ENCODE measurements around the gene CNTNAP2. TPM values are rescaled to one million over a fixed set of nuclear protein-coding genes. Genes with fewer than 3 reads are reported as not detected.

The CNTNAP2 gene
- total RNA-seq, 1 donor = 7.6 TPM

DNA sequence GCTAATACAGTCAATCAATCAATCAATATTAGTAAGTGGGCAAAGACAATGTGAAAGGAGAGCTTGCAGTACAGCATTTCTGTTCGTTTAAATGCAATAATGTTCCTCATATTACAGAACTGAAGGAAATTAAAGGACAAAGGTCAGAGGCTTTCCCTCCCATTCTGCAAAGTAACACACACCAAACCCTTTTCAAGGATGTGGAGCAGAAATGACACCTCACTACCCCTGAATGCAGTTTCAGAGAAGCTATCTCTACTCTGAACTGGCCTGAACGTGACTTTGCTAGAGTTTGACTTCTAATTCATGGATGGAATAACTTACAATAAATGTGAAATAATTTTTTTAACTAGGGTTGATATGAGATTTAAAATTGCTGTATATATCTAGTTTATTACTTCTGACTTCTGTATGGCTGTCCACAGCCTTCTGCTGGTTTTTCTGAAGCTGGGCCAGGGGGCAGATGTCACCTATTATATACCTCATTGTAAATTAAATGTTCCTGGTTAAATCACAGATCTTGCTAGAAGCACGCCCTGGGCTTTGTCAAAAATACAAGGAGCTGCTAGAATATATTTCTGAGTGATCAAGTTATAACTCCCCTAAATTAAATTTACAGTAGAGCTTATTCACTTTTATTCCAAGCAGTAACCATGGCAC lies 2317.1 kb downstream of the CNTNAP2 start:
- Histone ChIP-seq H3K4me2 (ENCODE audit: insufficient read depth, low read length) (no peak overlapping the region), H3K27me3 (ENCODE audit: insufficient read depth, low read length) (no peaks in the 10 kb centered on the region), H3K36me3 (ENCODE audit: insufficient read depth, low read length) (no peaks in the 10 kb centered on the region), H3K4me1 (ENCODE audit: insufficient read depth, low read length) (no peaks in the 10 kb centered on the region), H3K79me2 (ENCODE audit: insufficient read depth, low read length) (no peaks in the 10 kb centered on the region), H3K27ac (ENCODE audit: low read depth, low read length) (no peak overlapping the region), H3K9me3 (ENCODE audit: low read depth, low read length) (no peaks in the 10 kb centered on the region), H4K20me1 (ENCODE audit: insufficient read depth, low read length) (no peaks in the 10 kb centered on the region), H3K4me3 (ENCODE audit: insufficient read depth, low read length) (no peak overlapping the region), H2AFZ (ENCODE audit: low read length) (no peak overlapping the region)
- TF ChIP-seq, protein P1, sequence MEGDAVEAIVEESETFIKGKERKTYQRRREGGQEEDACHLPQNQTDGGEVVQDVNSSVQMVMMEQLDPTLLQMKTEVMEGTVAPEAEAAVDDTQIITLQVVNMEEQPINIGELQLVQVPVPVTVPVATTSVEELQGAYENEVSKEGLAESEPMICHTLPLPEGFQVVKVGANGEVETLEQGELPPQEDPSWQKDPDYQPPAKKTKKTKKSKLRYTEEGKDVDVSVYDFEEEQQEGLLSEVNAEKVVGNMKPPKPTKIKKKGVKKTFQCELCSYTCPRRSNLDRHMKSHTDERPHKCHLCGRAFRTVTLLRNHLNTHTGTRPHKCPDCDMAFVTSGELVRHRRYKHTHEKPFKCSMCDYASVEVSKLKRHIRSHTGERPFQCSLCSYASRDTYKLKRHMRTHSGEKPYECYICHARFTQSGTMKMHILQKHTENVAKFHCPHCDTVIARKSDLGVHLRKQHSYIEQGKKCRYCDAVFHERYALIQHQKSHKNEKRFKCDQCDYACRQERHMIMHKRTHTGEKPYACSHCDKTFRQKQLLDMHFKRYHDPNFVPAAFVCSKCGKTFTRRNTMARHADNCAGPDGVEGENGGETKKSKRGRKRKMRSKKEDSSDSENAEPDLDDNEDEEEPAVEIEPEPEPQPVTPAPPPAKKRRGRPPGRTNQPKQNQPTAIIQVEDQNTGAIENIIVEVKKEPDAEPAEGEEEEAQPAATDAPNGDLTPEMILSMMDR (IDR thresholded peaks at IDR 0.05; ENCODE audit: extremely low read depth, low read depth, low read length) = no peak
- DNase-seq (ENCODE audit: insufficient read length, low spot score, missing footprints) = no peak

DNA sequence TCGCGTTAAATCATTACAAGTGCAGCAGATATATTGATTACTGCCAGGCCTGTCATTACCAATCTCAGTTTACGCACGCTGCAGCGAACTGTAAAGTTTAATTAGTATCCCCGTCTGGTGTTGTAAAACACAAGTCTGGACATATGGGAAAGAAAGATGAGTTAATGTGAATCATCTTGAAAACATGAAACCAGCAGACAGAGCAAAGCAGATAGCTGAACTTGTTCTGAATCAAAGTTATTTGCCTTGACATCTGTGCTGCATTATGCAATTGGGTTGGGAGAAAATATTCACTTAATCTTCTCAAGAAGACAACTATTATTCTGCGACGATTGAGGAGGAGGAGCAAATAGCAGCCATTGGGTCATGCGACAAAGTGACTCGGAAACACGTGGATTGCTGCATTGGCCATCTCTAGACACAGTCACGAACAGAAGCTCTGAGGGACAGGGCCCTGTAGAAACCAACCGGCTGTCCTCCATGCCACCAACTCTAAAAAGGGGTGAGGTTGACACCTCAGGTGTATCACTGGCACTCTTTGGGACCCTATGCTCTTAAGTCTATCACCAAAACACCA lies 2317.7 kb downstream of the CNTNAP2 start:
- no peak for DNase-seq (ENCODE audit: insufficient read length, low spot score, missing footprints)
- Histone ChIP-seq H3K4me2 (ENCODE audit: insufficient read depth, low read length) (no peak overlapping the region), H3K36me3 (ENCODE audit: insufficient read depth, low read length) (no peaks in the 10 kb centered on the region), H3K4me1 (ENCODE audit: insufficient read depth, low read length) (no peaks in the 10 kb centered on the region), H4K20me1 (ENCODE audit: insufficient read depth, low read length) (no peaks in the 10 kb centered on the region), H3K27me3 (ENCODE audit: insufficient read depth, low read length) (no peaks in the 10 kb centered on the region), H2AFZ (ENCODE audit: low read length) (no peak overlapping the region), H3K27ac (ENCODE audit: low read depth, low read length) (no peak overlapping the region), H3K9me3 (ENCODE audit: low read depth, low read length) (no peaks in the 10 kb centered on the region), H3K4me3 (ENCODE audit: insufficient read depth, low read length) (no peak overlapping the region), H3K79me2 (ENCODE audit: insufficient read depth, low read length) (no peaks in the 10 kb centered on the region)
- TF ChIP-seq, protein P1 (IDR thresholded peaks at IDR 0.05; ENCODE audit: extremely low read depth, low read depth, low read length) = no peak

GRCh38 chr7:148434887-148435286 lies 2318.3 kb downstream of the CNTNAP2 start:
- TF ChIP-seq, protein P1 (IDR thresholded peaks at IDR 0.05; ENCODE audit: extremely low read depth, low read depth, low read length) = no peak
- no peaks in the 10 kb centered on the region for H3K4me1 ChIP-seq (ENCODE audit: insufficient read depth, low read length)
- no peak overlapping the region for H3K4me3 ChIP-seq (ENCODE audit: insufficient read depth, low read length)
- H3K27me3 ChIP-seq (ENCODE audit: insufficient read depth, low read length) = no peaks in the 10 kb centered on the region
- no peaks in the 10 kb centered on the region for H4K20me1 ChIP-seq (ENCODE audit: insufficient read depth, low read length)
- H2AFZ ChIP-seq (ENCODE audit: low read length) = no peak overlapping the region
- no peaks in the 10 kb centered on the region for H3K9me3 ChIP-seq (ENCODE audit: low read depth, low read length)
- no peak for DNase-seq (ENCODE audit: insufficient read length, low spot score, missing footprints)
- H3K79me2 ChIP-seq (ENCODE audit: insufficient read depth, low read length) = no peaks in the 10 kb centered on the region
- H3K36me3 ChIP-seq (ENCODE audit: insufficient read depth, low read length) = no peaks in the 10 kb centered on the region
- H3K27ac ChIP-seq (ENCODE audit: low read depth, low read length) = no peak overlapping the region
- H3K4me2 ChIP-seq (ENCODE audit: insufficient read depth, low read length) = no peak overlapping the region

DNA sequence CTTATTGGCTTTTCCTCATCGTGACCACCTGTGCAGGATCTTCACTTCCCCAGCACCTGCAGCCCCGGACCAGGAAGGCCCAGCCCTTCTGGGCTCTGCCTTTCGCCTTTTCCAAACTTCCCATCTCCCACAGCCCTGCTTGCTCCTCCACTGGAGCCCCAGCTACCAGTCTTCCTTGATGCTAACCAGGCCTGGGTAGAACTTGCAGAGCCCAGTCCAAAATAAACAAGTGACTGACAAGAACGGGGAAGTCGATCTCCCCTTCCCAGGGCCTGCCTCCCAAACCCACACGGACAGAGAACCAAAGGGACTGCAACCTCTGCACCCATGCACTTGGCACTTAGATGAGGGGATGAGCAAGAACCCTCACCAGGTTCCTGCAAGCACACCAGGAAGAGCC lies 2319.1 kb downstream of the CNTNAP2 start:
- TF ChIP-seq, protein P1 (IDR thresholded peaks at IDR 0.05; ENCODE audit: extremely low read depth, low read depth, low read length) = no peak
- no peaks in the 10 kb centered on the region for H3K9me3 ChIP-seq (ENCODE audit: low read depth, low read length)
- no peaks in the 10 kb centered on the region for H4K20me1 ChIP-seq (ENCODE audit: insufficient read depth, low read length)
- H3K79me2 ChIP-seq (ENCODE audit: insufficient read depth, low read length) = no peaks in the 10 kb centered on the region
- H3K4me3 ChIP-seq (ENCODE audit: insufficient read depth, low read length) = no peak overlapping the region
- H3K4me2 ChIP-seq (ENCODE audit: insufficient read depth, low read length) = no peak overlapping the region
- H3K27me3 ChIP-seq (ENCODE audit: insufficient read depth, low read length) = no peaks in the 10 kb centered on the region
- no peak for DNase-seq (ENCODE audit: insufficient read length, low spot score, missing footprints)
- no peak overlapping the region for H3K27ac ChIP-seq (ENCODE audit: low read depth, low read length)
- no peaks in the 10 kb centered on the region for H3K36me3 ChIP-seq (ENCODE audit: insufficient read depth, low read length)
- no peaks in the 10 kb centered on the region for H3K4me1 ChIP-seq (ENCODE audit: insufficient read depth, low read length)
- H2AFZ ChIP-seq (ENCODE audit: low read length) = no peak overlapping the region
